ENCODE data around the gene MGLL.

MGLL gene

DNA sequence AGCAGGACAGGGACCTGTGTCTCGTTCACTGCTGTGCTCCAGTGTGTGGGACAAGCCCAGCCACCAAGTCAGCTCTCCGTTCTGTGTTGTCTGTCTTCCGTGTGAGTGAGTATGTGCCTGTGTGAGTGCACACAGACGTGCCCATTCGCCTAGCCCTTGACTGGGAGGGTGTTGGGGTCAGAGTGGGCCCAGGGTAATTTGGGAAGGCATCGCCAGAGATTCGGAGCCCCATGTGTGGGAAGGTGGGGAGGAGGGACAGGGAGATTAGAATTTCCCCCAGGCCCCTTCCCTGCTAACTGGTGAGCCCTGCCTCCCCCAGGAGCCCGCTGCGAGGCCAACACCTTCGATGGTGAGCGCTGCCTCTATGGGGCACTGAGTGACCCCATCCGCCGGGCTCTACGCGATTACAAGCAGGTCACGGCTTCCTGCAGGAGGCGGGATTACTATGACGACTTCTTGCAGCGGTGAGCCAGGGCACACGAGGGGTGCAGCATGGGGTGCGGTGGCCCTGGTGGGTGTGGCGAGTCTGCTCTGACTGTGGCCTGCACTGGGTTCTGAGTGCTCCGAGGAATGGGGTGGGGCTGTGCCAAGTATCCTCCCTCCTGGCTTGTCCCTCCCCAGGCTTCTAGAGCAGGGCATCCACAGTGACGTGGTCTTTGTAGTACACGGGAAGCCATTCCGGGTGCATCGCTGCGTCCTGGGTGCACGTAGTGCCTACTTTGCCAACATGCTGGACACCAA, 146.5 kb downstream of the MGLL start:
- H3K27me3 ChIP-seq (ENCODE audit: insufficient read depth, poor library complexity, severe bottlenecking): no peaks in the 10 kb centered on the region
- DNase-seq (ENCODE audit: low read depth in 1 of 2, low spot score in 1 of 2): no peak
- TF ChIP-seq, protein P1, sequence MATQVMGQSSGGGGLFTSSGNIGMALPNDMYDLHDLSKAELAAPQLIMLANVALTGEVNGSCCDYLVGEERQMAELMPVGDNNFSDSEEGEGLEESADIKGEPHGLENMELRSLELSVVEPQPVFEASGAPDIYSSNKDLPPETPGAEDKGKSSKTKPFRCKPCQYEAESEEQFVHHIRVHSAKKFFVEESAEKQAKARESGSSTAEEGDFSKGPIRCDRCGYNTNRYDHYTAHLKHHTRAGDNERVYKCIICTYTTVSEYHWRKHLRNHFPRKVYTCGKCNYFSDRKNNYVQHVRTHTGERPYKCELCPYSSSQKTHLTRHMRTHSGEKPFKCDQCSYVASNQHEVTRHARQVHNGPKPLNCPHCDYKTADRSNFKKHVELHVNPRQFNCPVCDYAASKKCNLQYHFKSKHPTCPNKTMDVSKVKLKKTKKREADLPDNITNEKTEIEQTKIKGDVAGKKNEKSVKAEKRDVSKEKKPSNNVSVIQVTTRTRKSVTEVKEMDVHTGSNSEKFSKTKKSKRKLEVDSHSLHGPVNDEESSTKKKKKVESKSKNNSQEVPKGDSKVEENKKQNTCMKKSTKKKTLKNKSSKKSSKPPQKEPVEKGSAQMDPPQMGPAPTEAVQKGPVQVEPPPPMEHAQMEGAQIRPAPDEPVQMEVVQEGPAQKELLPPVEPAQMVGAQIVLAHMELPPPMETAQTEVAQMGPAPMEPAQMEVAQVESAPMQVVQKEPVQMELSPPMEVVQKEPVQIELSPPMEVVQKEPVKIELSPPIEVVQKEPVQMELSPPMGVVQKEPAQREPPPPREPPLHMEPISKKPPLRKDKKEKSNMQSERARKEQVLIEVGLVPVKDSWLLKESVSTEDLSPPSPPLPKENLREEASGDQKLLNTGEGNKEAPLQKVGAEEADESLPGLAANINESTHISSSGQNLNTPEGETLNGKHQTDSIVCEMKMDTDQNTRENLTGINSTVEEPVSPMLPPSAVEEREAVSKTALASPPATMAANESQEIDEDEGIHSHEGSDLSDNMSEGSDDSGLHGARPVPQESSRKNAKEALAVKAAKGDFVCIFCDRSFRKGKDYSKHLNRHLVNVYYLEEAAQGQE (IDR thresholded peaks at IDR 0.05; ENCODE audit: insufficient replicate concordance, low read depth): no peak
- no peak for TF ChIP-seq POLR2AphosphoS5 (IDR thresholded peaks at IDR 0.05; ENCODE audit: low read depth)
- no peak for TF ChIP-seq SPI1 (IDR thresholded peaks at IDR 0.05; ENCODE audit: borderline replicate concordance, low read depth)
- TF ChIP-seq, protein P2, sequence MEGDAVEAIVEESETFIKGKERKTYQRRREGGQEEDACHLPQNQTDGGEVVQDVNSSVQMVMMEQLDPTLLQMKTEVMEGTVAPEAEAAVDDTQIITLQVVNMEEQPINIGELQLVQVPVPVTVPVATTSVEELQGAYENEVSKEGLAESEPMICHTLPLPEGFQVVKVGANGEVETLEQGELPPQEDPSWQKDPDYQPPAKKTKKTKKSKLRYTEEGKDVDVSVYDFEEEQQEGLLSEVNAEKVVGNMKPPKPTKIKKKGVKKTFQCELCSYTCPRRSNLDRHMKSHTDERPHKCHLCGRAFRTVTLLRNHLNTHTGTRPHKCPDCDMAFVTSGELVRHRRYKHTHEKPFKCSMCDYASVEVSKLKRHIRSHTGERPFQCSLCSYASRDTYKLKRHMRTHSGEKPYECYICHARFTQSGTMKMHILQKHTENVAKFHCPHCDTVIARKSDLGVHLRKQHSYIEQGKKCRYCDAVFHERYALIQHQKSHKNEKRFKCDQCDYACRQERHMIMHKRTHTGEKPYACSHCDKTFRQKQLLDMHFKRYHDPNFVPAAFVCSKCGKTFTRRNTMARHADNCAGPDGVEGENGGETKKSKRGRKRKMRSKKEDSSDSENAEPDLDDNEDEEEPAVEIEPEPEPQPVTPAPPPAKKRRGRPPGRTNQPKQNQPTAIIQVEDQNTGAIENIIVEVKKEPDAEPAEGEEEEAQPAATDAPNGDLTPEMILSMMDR (IDR thresholded peaks at IDR 0.05; ENCODE audit: insufficient read depth, low read length): no peak
- no peak for TF ChIP-seq GABPA (IDR thresholded peaks at IDR 0.05; ENCODE audit: low read depth)
- no peak overlapping the region for H3K4me3 ChIP-seq (replicated peaks; ENCODE audit: insufficient read depth, low read length)
- no peak overlapping the region for H3K27ac ChIP-seq (replicated peaks)

DNA sequence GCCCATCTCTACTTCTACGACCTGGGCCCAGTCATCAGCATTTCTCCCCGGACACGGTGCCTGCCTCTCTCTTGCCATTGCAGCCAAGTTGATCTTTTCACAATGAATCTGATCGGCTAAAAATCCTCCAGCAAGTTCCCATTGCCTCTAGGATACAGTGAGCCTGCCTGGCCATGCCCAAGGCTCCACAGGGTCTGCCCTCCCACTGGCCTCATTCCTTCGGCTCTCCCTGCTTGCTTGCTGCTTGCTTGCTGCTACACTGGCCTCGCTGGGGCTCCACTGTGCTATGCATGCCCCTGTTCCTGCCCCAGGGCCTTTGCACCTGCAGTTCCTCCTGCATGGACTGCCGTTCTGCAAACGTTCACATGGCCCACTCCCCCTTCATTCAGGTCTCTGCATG, 147.5 kb downstream of the MGLL start:
- no peak overlapping the region for H3K4me3 ChIP-seq (replicated peaks; ENCODE audit: insufficient read depth, low read length)
- TF ChIP-seq, protein P1 (IDR thresholded peaks at IDR 0.05; ENCODE audit: insufficient replicate concordance, low read depth): no peak
- TF ChIP-seq SPI1 (IDR thresholded peaks at IDR 0.05; ENCODE audit: borderline replicate concordance, low read depth) (no peak), POLR2AphosphoS5 (IDR thresholded peaks at IDR 0.05; ENCODE audit: low read depth) (no peak), GABPA (IDR thresholded peaks at IDR 0.05; ENCODE audit: low read depth) (no peak)
- TF ChIP-seq, protein P2 (IDR thresholded peaks at IDR 0.05; ENCODE audit: insufficient read depth, low read length): no peak
- no peak for DNase-seq (ENCODE audit: low read depth in 1 of 2, low spot score in 1 of 2)
- H3K27ac ChIP-seq (replicated peaks): no peak overlapping the region
- no peaks in the 10 kb centered on the region for H3K27me3 ChIP-seq (ENCODE audit: insufficient read depth, poor library complexity, severe bottlenecking)

DNA sequence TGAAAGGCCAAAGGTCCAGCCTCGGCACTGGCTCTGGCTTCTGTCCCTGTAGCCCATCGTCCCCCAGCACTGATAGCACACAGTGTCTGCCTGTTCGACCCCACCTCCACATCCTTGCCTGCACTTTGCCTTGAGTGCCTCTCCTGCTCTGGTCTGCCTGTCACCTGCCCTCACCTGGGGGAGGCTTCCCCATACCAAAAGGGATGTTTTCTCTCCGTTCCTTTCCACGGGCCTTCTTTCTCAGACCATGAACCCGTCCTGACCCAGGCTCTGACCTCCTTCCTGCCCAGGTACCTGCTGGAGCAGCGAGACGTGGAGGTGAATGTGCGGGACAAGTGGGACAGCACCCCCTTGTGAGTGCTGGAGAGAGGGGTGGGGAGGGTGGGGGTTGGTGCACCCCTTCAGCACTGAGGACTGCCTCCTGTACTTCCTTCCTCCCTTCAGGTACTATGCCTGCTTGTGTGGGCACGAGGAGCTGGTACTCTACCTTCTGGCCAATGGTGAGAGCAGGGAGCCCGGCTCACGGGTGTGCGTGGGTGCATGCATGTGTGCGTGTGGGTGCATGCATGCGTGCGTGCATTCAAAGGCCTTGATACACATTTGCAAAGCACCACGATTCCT, 148.1 kb downstream of the MGLL start:
- no peak overlapping the region for H3K4me3 ChIP-seq (replicated peaks; ENCODE audit: insufficient read depth, low read length)
- no peak overlapping the region for H3K27ac ChIP-seq (replicated peaks)
- H3K27me3 ChIP-seq (ENCODE audit: insufficient read depth, poor library complexity, severe bottlenecking): no peaks in the 10 kb centered on the region
- DNase-seq (ENCODE audit: low read depth in 1 of 2, low spot score in 1 of 2): no peak
- no peak for TF ChIP-seq GABPA (IDR thresholded peaks at IDR 0.05; ENCODE audit: low read depth)
- TF ChIP-seq SPI1 (IDR thresholded peaks at IDR 0.05; ENCODE audit: borderline replicate concordance, low read depth): no peak
- TF ChIP-seq, protein P1 (IDR thresholded peaks at IDR 0.05; ENCODE audit: insufficient replicate concordance, low read depth): no peak
- no peak for TF ChIP-seq POLR2AphosphoS5 (IDR thresholded peaks at IDR 0.05; ENCODE audit: low read depth)
- TF ChIP-seq, protein P2 (IDR thresholded peaks at IDR 0.05; ENCODE audit: insufficient read depth, low read length): no peak

All from HL-60 (cell line).